NCI-H128 (cell line): ENCODE data around the gene ZNG1B.
"Not testable (repeated sequence)": the region's sequence is repeated elsewhere in the genome, so short reads cannot be mapped to it uniquely, and the experiment has no call there.

Experiments
- DNase-seq: peaks from one replicate; lab custom pipeline; 2025; ENCODE audit not compliant: unreplicated experiment; lab: John Stamatoyannopoulos, UW

The ZNG1B gene

GRCh38 chr2:113503094-113504042 is 65.9 kb downstream of the ZNG1B start:
- not testable (repeated sequence) for DNase-seq

- not testable (repeated sequence) for DNase-seq
Measured at GRCh38 chr2:113504081-113504480, 66.6 kb downstream of the ZNG1B start.

GRCh38 chr2:113507394-113508140 is 70.1 kb downstream of the ZNG1B start:
- DNase-seq, result not testable (repeated sequence)

GRCh38 chr2:113508187-113508586 is 70.7 kb downstream of the ZNG1B start:
- not testable (repeated sequence) for DNase-seq

GRCh38 chr2:113510913-113511312 is 73.4 kb downstream of the ZNG1B start:
- DNase-seq, result not testable (repeated sequence)

- not testable (repeated sequence) for DNase-seq
Measured at GRCh38 chr2:113511859-113512258, 74.4 kb downstream of the ZNG1B start.

GRCh38 chr2:113515457-113515856 is 78.0 kb downstream of the ZNG1B start:
- DNase-seq, result not testable (repeated sequence)

GRCh38 chr2:113515995-113516394 is 78.5 kb downstream of the ZNG1B start:
- not testable (repeated sequence) for DNase-seq

GRCh38 chr2:113517025-113517424 is 79.5 kb downstream of the ZNG1B start:
- not testable (repeated sequence) for DNase-seq

GRCh38 chr2:113520837-113521236 is 83.3 kb downstream of the ZNG1B start:
- DNase-seq, result not testable (repeated sequence)

GRCh38 chr2:113521492-113521891 is 84.0 kb downstream of the ZNG1B start:
- not testable (repeated sequence) for DNase-seq

GRCh38 chr2:113524986-113525385 is 87.5 kb downstream of the ZNG1B start:
- DNase-seq, result not testable (repeated sequence)

- not testable (repeated sequence) for DNase-seq
Measured at GRCh38 chr2:113527350-113528045, 90.0 kb downstream of the ZNG1B start.

- not testable (repeated sequence) for DNase-seq
Measured at GRCh38 chr2:113528126-113528525, 90.6 kb downstream of the ZNG1B start.

- DNase-seq, result not testable (repeated sequence)
Measured at GRCh38 chr2:113528904-113529303, 91.4 kb downstream of the ZNG1B start.

- DNase-seq, result not testable (repeated sequence)
Measured at GRCh38 chr2:113532991-113533390, 95.5 kb downstream of the ZNG1B start.

GRCh38 chr2:113536573-113536972 is 99.1 kb downstream of the ZNG1B start:
- not testable (repeated sequence) for DNase-seq

GRCh38 chr2:113540834-113541203 is 103.3 kb downstream of the ZNG1B start:
- not testable (repeated sequence) for DNase-seq

GRCh38 chr2:113541204-113541975 is 103.9 kb downstream of the ZNG1B start:
- not testable (repeated sequence) for DNase-seq

- DNase-seq, result not testable (repeated sequence)
Measured at GRCh38 chr2:113541976-113542485, 104.5 kb downstream of the ZNG1B start.
